H1 (cell line): ENCODE results near the gene YLPM1. TPM values are rescaled to one million over a fixed set of nuclear protein-coding genes. Genes with fewer than 3 reads are reported as not detected.

ENCODE experiments used
- CTCF ChIA-PET: fragments of 300-600 bp; sonication (Branson Sonifier 250); formaldehyde crosslinking; loops from one replicate; lab custom pipeline; 2021; ENCODE audit not compliant: partially characterized antibody; lab: Charles Lee
- POLR2A ChIA-PET: fragments of 300-600 bp; sonication (Branson Sonifier 250); formaldehyde crosslinking; loops from one replicate; lab custom pipeline; 2021; ENCODE audit warnings: inconsistent platforms; ENCODE audit not compliant: partially characterized antibody; lab: Charles Lee
- DNase-seq, 2 experiments: peaks; one replicate each; pipeline versions ENCODE4 v3.0.0 to v3.0.0-alpha.2; 2010 to 2022; ENCODE audit warnings: low spot score in 2 of 2, low read depth in 1 of 2, mixed read lengths in 1 of 2
- FAIRE-seq: peaks from 2 replicates; lab custom pipeline; 2011; peaks lifted over from hg19 to GRCh38; lab: Jason Lieb, UNC
- H2AFZ ChIP-seq: 2 replicates; pipeline ENCODE4 v1.8.1; 2012; ENCODE audit warnings: low read length, inconsistent platforms
- H2AK5ac ChIP-seq: 2 replicates; pipeline ENCODE4 v1.6.1; 2013; ENCODE audit warnings: low read depth, low read length
- H2BK120ac ChIP-seq: replicated peaks from 2 replicates; pipeline ENCODE3; 2013; ENCODE audit warnings: low read depth, low read length, inconsistent platforms
- H2BK12ac ChIP-seq: 2 replicates; pipeline ENCODE4 v1.6.1; 2013; ENCODE audit warnings: low read depth, low read length
- H2BK15ac ChIP-seq: 2 replicates; pipeline ENCODE4 v1.6.1; 2013; ENCODE audit warnings: low read length
- H2BK20ac ChIP-seq: 2 replicates; pipeline ENCODE4 v1.6.1; 2013; ENCODE audit warnings: low read length
- H2BK5ac ChIP-seq: 2 replicates; pipeline ENCODE4 v1.6.1; 2013; ENCODE audit warnings: low read depth, low read length
- H3K14ac ChIP-seq: 2 replicates; pipeline ENCODE4 v1.6.1; 2013; ENCODE audit warnings: inconsistent platforms; ENCODE audit not compliant: insufficient read length
- H3K18ac ChIP-seq: 2 replicates; pipeline ENCODE4 v1.6.1; 2013; ENCODE audit warnings: low read length; ENCODE audit errors: extremely low read depth
- H3K23ac ChIP-seq: 2 replicates; pipeline ENCODE4 v1.6.1; 2013; ENCODE audit warnings: inconsistent platforms; ENCODE audit not compliant: insufficient read length
- H3K23me2 ChIP-seq: 2 replicates; pipeline ENCODE4 v1.6.1; 2013; ENCODE audit warnings: low read depth, low read length
- H3K27ac ChIP-seq: 2 replicates; pipeline ENCODE4 v1.6.1; 2011; ENCODE audit warnings: low read depth, low read length, inconsistent platforms
- H3K27me3 ChIP-seq, 4 experiments: replicated peaks in 1 of 4; 1 replicate in 1 of 4; 2 replicates in 3 of 4; pipeline versions ENCODE4 v1.6.1 to v1.8.1; 2011 to 2013; ENCODE audit warnings: low read length in 3 of 4, mild to moderate bottlenecking in 3 of 4, inconsistent platforms in 2 of 4, mixed read lengths in 2 of 4, moderate library complexity in 1 of 4; ENCODE audit not compliant: control insufficient read depth in 3 of 4, insufficient read depth in 3 of 4; ENCODE audit errors: extremely low read depth in 1 of 4
- H3K36me3 ChIP-seq, 4 experiments: 2 replicates each; pipeline versions ENCODE4 v1.6.1 to v1.8.1; 2011 to 2013; ENCODE audit warnings: mild to moderate bottlenecking in 4 of 4, low read length in 3 of 4, moderate library complexity in 2 of 4, control low read depth in 1 of 4, inconsistent platforms in 1 of 4; ENCODE audit not compliant: insufficient read depth in 4 of 4, control insufficient read depth in 2 of 4
- H3K4ac ChIP-seq: replicated peaks from 2 replicates; pipeline ENCODE3; 2013; ENCODE audit warnings: low read length, low read depth, mixed read lengths, inconsistent platforms; ENCODE audit not compliant: insufficient read length
- H3K4me1 ChIP-seq, 4 experiments: replicated peaks in 1 of 4; 1 replicate in 1 of 4; 2 replicates in 3 of 4; pipeline versions ENCODE4 v1.6.1 to v1.8.1; 2011 to 2013; ENCODE audit warnings: low read length in 3 of 4, inconsistent platforms in 2 of 4, mixed read lengths in 1 of 4; ENCODE audit not compliant: insufficient read depth in 4 of 4, control insufficient read depth in 3 of 4
- H3K4me2 ChIP-seq, 2 experiments: 2 replicates each; pipeline versions ENCODE4 v1.6.1 to v1.8.1; 2011 to 2013; ENCODE audit warnings: low read depth in 2 of 2, low read length in 2 of 2, control low read depth in 1 of 2, inconsistent platforms in 1 of 2, mild to moderate bottlenecking in 1 of 2; ENCODE audit not compliant: insufficient read depth in 1 of 2
- H3K4me3 ChIP-seq, 4 experiments: fragments of 200-600, 300-600 bp in 1 of 4; sonication (generic), shearing (Covaris generic), sonication (Bioruptor Twin) in 1 of 4; 2 replicates each; pipeline versions ENCODE4 v1.5.1 to v1.8.1; 2011 to 2016; ENCODE audit warnings: low read length in 4 of 4, low read depth in 3 of 4, control low read depth in 2 of 4, inconsistent platforms in 2 of 4, mild to moderate bottlenecking in 2 of 4, mixed read lengths in 1 of 4, moderate library complexity in 1 of 4; ENCODE audit not compliant: insufficient read depth in 2 of 4; ENCODE audit errors: extremely low read depth in 1 of 4
- H3K56ac ChIP-seq: replicated peaks from 2 replicates; pipeline ENCODE3; 2013; ENCODE audit warnings: low read depth, mild to moderate bottlenecking, mixed read lengths, low read length, inconsistent platforms; ENCODE audit not compliant: insufficient read length
- H3K79me1 ChIP-seq: 2 replicates; pipeline ENCODE4 v1.6.1; 2013; ENCODE audit warnings: low read depth, low read length, control low read depth
- H3K79me2 ChIP-seq, 2 experiments: 2 replicates each; pipeline versions ENCODE4 v1.6.1 to v1.8.1; 2012 to 2013; ENCODE audit warnings: low read length in 2 of 2, mild to moderate bottlenecking in 2 of 2, inconsistent platforms in 1 of 2; ENCODE audit not compliant: insufficient read depth in 2 of 2, control insufficient read depth in 1 of 2
- H3K9ac ChIP-seq, 4 experiments: replicated peaks in 1 of 4; 1 replicate in 1 of 4; 2 replicates in 3 of 4; pipeline versions ENCODE4 v1.6.1 to v1.8.1; 2011 to 2013; ENCODE audit warnings: low read depth in 3 of 4, low read length in 3 of 4, control low read depth in 2 of 4, mild to moderate bottlenecking in 2 of 4, moderate library complexity in 2 of 4, inconsistent platforms in 1 of 4; ENCODE audit errors: extremely low read depth in 1 of 4
- H3K9me3 ChIP-seq, 2 experiments: 2 replicates each; pipeline versions ENCODE4 v1.6.1 to v1.8.1; 2012 to 2013; ENCODE audit warnings: mild to moderate bottlenecking in 2 of 2, moderate library complexity in 2 of 2, control low read depth in 1 of 2, inconsistent platforms in 1 of 2, low read depth in 1 of 2, low read length in 1 of 2, mixed read lengths in 1 of 2; ENCODE audit not compliant: insufficient read depth in 2 of 2
- H4K20me1 ChIP-seq, 2 experiments: replicated peaks in 1 of 2; 2 replicates each; pipeline versions ENCODE3 to v1.8.1; 2011 to 2013; ENCODE audit warnings: inconsistent platforms in 2 of 2, low read length in 2 of 2, mild to moderate bottlenecking in 1 of 2; ENCODE audit not compliant: insufficient read depth in 2 of 2, control insufficient read depth in 1 of 2
- H4K5ac ChIP-seq: 2 replicates; pipeline ENCODE4 v1.6.1; 2013; ENCODE audit warnings: low read length, low read depth, mixed read lengths, inconsistent platforms; ENCODE audit not compliant: insufficient read length
- H4K8ac ChIP-seq: 2 replicates; pipeline ENCODE4 v1.8.0; 2013; ENCODE audit warnings: mild to moderate bottlenecking, moderate library complexity, low read length, inconsistent platforms; ENCODE audit not compliant: insufficient read depth; ENCODE audit errors: extremely low read depth
- H4K91ac ChIP-seq: replicated peaks from 2 replicates; pipeline ENCODE3; 2013; ENCODE audit warnings: low read length, mixed read lengths, inconsistent platforms; ENCODE audit not compliant: insufficient read length
- KDM4A ChIP-seq: IDR thresholded peaks from one replicate; pipeline ENCODE4 v1.7.1; 2012; ENCODE audit warnings: low read depth, mild to moderate bottlenecking, moderate library complexity, low read length, inconsistent platforms; ENCODE audit not compliant: severe bottlenecking
- RXRA ChIP-seq: IDR thresholded peaks from 2 replicates; pipeline ENCODE4 v1.6.1; 2011; ENCODE audit warnings: low read depth, mild to moderate bottlenecking, low read length, moderate library complexity; ENCODE audit not compliant: insufficient read depth
- SP1 ChIP-seq: IDR thresholded peaks from 2 replicates; pipeline ENCODE4 v1.6.1; 2011; ENCODE audit warnings: low read depth, low read length
- SUZ12 ChIP-seq: fragments of 200-600 bp; sonication (generic); IDR thresholded peaks from 2 replicates; pipeline ENCODE4 v1.6.1; 2012; ENCODE audit warnings: mild to moderate bottlenecking, inconsistent platforms, low read length, moderate library complexity, mixed read lengths
- TBP ChIP-seq: IDR thresholded peaks from 2 replicates; pipeline ENCODE4 v1.6.1; 2011; ENCODE audit warnings: low read depth, low read length, improper control_type of control experiment
- WGBS, 2 experiments: shearing (Covaris generic) in 1 of 2; methylation state at CpG; one replicate each; pipeline versions ENCODE4 v1.1.6 to v1.1.7; 2013 to 2015; ENCODE audit warnings: low lambda C conversion rate in 2 of 2, mixed read lengths in 2 of 2, inconsistent platforms in 1 of 2, low coverage in 1 of 2, missing lambda C conversion rate in 1 of 2; ENCODE audit not compliant: insufficient replicate concordance in 2 of 2, insufficient coverage in 1 of 2, insufficient read length in 1 of 2; ENCODE audit errors: extremely low coverage in 1 of 2, missing lambda C conversion rate in 1 of 2; 5-methylcytosine and 5-hydroxymethylcytosine counted together
- polyA plus RNA-seq, 7 experiments: library from polyadenylated mRNA; depleted of rRNA in 3 of 7; stranded (reverse) in 5 of 7; unstranded in 2 of 7; fragments of >200 nt in 5 of 7; fragments of 200-250 nt in 2 of 7; gene quantifications; 1 replicate in 5 of 7; 2 replicates in 1 of 7; 4 replicates in 1 of 7; pipeline versions ENCODE4 v1.2.1 to v1.2.3, GENCODE V29; 2011 to 2013; ENCODE audit warnings: missing spikeins in 2 of 7, mixed read lengths in 2 of 7
- total RNA-seq: library from RNA; stranded (reverse); fragmentation: NEBNext Ultra II Directional; extraction: Animal tissue kit (Norgen Biotek cat#: 25700); gene quantifications from 2 replicates; pipeline ENCODE4 v1.2.1, GENCODE V29; 2021

YLPM1 gene
- total and polyA plus RNA-seq, 2 of the 8 experiments (the other 6 are each of a cell fraction or from before 2014, with no cell fraction given), result 13.5 to 71.7 TPM

GRCh38 chr14:74838166-74838565, 75.0 kb downstream of the YLPM1 start:
- no peak for TF ChIP-seq SUZ12
- no peak for TF ChIP-seq SP1
- TF ChIP-seq TBP, result no peak
- no peak for TF ChIP-seq KDM4A
- TF ChIP-seq RXRA, result no peak
- peaks cover 0 to 20% (median 4%) of the 10 kb centered on the region in 4 experiments; a peak in 2 of 8 replicates for H3K36me3 ChIP-seq
- no peak overlapping the region for H2BK15ac ChIP-seq
- H4K5ac ChIP-seq, result no peak overlapping the region
- H4K91ac ChIP-seq, result no peak overlapping the region
- no peaks in the 10 kb centered on the region for H3K79me1 ChIP-seq
- H3K4me2 ChIP-seq, result no peak overlapping the region
- ChIA-PET POLR2A (no interaction called here), CTCF (interaction anchor here (0.6 kb wide), 1 partner anchor 36 kb away, joined by 3 read pairs; no protein-coding TSS in a partner anchor)
- no peak overlapping the region for H2AK5ac ChIP-seq
- H2AFZ ChIP-seq, result no peak overlapping the region
- DNase-seq (no peak), FAIRE-seq (no peak)
- no peaks in the 10 kb centered on the region for H3K27me3 ChIP-seq
- no peak overlapping the region for H4K8ac ChIP-seq
- no peak overlapping the region for H2BK12ac ChIP-seq
- no peak overlapping the region for H3K27ac ChIP-seq
- no peak overlapping the region for H2BK120ac ChIP-seq
- no peaks in the 10 kb centered on the region for H3K23me2 ChIP-seq
- H3K56ac ChIP-seq, result no peak overlapping the region
- H3K79me2 ChIP-seq, result no peaks in the 10 kb centered on the region
- no peak overlapping the region for H3K14ac ChIP-seq
- H3K18ac ChIP-seq, result no peak overlapping the region
- no peak overlapping the region for H3K23ac ChIP-seq
- no peak overlapping the region for H2BK5ac ChIP-seq
- no peak overlapping the region for H3K4ac ChIP-seq
- no peaks in the 10 kb centered on the region for H3K9me3 ChIP-seq
- no peak overlapping the region for H3K4me3 ChIP-seq
- WGBS, 2 experiments, result 100% methylated on average over 2 of the region's 2 CpGs; no CpG with 5 or more reads in 1 of the 2 experiments
- H2BK20ac ChIP-seq, result no peak overlapping the region
- no peaks in the 10 kb centered on the region for H3K4me1 ChIP-seq
- peaks cover 0 to 1% of the 10 kb centered on the region in 2 experiments for H4K20me1 ChIP-seq
- H3K9ac ChIP-seq, result no peak overlapping the region
